ENCODE results near the gene LRRC26. TPM values are rescaled to one million over a fixed set of nuclear protein-coding genes. Genes with fewer than 3 reads are reported as not detected.

LRRC26 gene
- polyA plus RNA-seq, 3 donors: not detected

DNA sequence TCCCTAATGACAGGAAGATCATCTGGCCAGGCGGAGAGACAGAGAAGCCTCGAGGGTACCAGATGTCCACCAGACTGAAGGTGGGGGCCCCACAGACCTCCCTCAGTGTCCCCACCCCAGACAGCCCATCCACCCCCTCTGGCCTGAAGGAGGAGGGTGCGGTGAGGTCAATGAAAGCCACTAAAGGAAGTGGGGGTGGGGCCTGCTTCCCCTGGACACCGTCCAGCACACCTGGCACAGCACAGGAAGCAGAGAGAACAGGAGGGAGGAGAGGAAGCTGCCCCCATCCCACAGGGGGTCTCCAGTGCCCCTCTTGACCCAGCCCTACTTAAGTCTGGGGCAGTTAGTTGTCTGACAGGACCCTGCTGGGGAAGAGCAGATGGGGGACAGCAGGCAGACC lies 11.2 kb downstream of the LRRC26 start:
- peaks cover 71 to 92% (median 87%) of the 10 kb centered on the region in 3 donors for H3K27me3 Mint-ChIP-seq (ENCODE audit: low read depth in 3 of 3)
- intact Hi-C loops (cut with micrococcal nuclease): no loop called here
- no peak overlapping the region for H3K4me2 ChIP-seq (replicated peaks; ENCODE audit: extremely low read depth, low read length, poor library complexity, severe bottlenecking)
- H3K36me3 ChIP-seq (replicated peaks in 1 of 2; ENCODE audit: control insufficient read depth in 1 of 2, insufficient read depth in 2 of 2, low read length in 2 of 2): no peaks in the 10 kb centered on the region
- H3K4me3 Mint-ChIP-seq: peak overlapping the region in 1 of 2 donors; percentile 75
- no peak overlapping the region for H3K27ac ChIP-seq (ENCODE audit: low read depth in 1 of 2, low read length in 2 of 2)
- TF ChIP-seq, protein P1, sequence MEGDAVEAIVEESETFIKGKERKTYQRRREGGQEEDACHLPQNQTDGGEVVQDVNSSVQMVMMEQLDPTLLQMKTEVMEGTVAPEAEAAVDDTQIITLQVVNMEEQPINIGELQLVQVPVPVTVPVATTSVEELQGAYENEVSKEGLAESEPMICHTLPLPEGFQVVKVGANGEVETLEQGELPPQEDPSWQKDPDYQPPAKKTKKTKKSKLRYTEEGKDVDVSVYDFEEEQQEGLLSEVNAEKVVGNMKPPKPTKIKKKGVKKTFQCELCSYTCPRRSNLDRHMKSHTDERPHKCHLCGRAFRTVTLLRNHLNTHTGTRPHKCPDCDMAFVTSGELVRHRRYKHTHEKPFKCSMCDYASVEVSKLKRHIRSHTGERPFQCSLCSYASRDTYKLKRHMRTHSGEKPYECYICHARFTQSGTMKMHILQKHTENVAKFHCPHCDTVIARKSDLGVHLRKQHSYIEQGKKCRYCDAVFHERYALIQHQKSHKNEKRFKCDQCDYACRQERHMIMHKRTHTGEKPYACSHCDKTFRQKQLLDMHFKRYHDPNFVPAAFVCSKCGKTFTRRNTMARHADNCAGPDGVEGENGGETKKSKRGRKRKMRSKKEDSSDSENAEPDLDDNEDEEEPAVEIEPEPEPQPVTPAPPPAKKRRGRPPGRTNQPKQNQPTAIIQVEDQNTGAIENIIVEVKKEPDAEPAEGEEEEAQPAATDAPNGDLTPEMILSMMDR (IDR thresholded peaks at IDR 0.05): no peak
- H3K9ac ChIP-seq (ENCODE audit: insufficient read depth, low read length, poor library complexity, severe bottlenecking): no peak overlapping the region
- peaks cover 9% of the 10 kb centered on the region for H3K4me1 Mint-ChIP-seq
- H3K4me1 ChIP-seq (ENCODE audit: control insufficient read depth in 1 of 2, insufficient read depth in 2 of 2, low read length in 2 of 2): peaks cover 7 to 18% of the 10 kb centered on the region in 2 donors
- no peak overlapping the region for H3K27ac Mint-ChIP-seq
- H4K20me1 ChIP-seq (ENCODE audit: insufficient read depth, low read length): no peaks in the 10 kb centered on the region
- H3K4me3 ChIP-seq (replicated peaks in 1 of 3; ENCODE audit: low read depth in 2 of 3, low read length in 3 of 3): no peak overlapping the region
- H3K9me3 ChIP-seq (replicated peaks in 1 of 2; ENCODE audit: control insufficient read depth in 1 of 2, insufficient read depth in 1 of 2, low read length in 2 of 2): peaks cover 6 to 15% of the 10 kb centered on the region in 2 donors
- H3K9me3 Mint-ChIP-seq: peaks cover 0 to 25% (median 8%) of the 10 kb centered on the region in 7 donors
- no peaks in the 10 kb centered on the region for H3K36me3 Mint-ChIP-seq
- no peak overlapping the region for H2AFZ ChIP-seq (ENCODE audit: insufficient read depth, low read depth, low read length, poor library complexity, severe bottlenecking)
- no peak for DNase-seq
- no peaks in the 10 kb centered on the region for H3K79me2 ChIP-seq (ENCODE audit: insufficient read depth, low read length)
- WGBS (ENCODE audit: insufficient coverage): 0% methylated on average over 1 of the region's 4 CpGs
- peaks cover 14 to 82% of the 10 kb centered on the region in 2 donors for H3K27me3 ChIP-seq (ENCODE audit: control insufficient read depth in 2 of 2, insufficient read depth in 2 of 2, low read length in 2 of 2)

DNA sequence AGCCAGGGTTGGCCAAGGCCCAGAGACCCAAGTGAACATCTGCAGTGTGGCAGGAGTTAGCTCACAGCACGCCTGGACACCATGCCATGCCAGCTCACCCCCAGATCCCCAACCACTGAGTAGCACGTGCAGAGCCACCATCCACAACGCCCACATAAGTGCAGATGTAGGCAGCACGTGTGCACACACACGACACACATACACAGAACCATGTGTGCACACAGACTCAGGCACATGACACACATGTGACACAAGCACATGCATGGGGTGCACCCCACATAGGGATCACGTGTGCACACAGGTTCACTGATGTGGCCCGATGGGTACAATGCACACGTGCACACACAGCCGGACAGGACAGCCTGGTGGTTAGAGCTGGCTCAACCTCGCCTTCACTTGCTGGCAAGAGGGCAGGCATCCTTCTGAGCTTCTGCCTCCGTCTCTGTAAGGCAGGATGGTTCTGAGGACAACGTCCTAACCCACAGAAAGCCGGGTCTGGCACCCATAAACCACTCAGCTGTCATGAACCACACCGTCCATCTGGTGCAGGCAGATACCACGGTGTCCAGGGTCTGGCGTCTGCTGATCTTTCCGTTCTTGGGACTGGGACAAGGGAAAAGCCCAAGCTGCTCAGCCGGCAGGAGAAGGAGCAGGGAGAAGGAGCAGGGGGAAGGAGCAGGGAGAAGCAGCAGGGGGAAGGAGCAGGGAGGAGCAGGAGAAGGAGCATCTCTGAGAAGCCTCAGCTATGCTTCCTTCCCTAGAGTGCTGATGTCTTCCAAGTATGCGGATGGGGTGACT lies 12.0 kb downstream of the LRRC26 start:
- H3K27me3 ChIP-seq (ENCODE audit: control insufficient read depth in 2 of 2, insufficient read depth in 2 of 2, low read length in 2 of 2): peaks cover 11 to 74% of the 10 kb centered on the region in 2 donors
- H3K36me3 Mint-ChIP-seq: no peaks in the 10 kb centered on the region
- 78% methylated on average over 13 of the region's 19 CpGs for WGBS (ENCODE audit: insufficient coverage)

More for the DNA sequence above, 12.0 kb downstream of the LRRC26 start:
- H3K27ac Mint-ChIP-seq: peak overlapping the region in 1 of 7 donors; percentile 63
- H3K27me3 Mint-ChIP-seq (ENCODE audit: low read depth in 3 of 3): peaks cover 64 to 84% (median 81%) of the 10 kb centered on the region in 3 donors
- DNase-seq: no peak
- H3K9ac ChIP-seq (ENCODE audit: insufficient read depth, low read length, poor library complexity, severe bottlenecking): no peak overlapping the region
- H3K9me3 ChIP-seq (replicated peaks in 1 of 2; ENCODE audit: control insufficient read depth in 1 of 2, insufficient read depth in 1 of 2, low read length in 2 of 2): peaks cover 6 to 13% of the 10 kb centered on the region in 2 donors
- H3K4me3 ChIP-seq (replicated peaks in 1 of 3; ENCODE audit: low read depth in 2 of 3, low read length in 3 of 3): no peak overlapping the region
- H3K4me3 Mint-ChIP-seq: peak overlapping the region in 1 of 2 donors; percentile 67
- no peak overlapping the region for H2AFZ ChIP-seq (ENCODE audit: insufficient read depth, low read depth, low read length, poor library complexity, severe bottlenecking)
- H3K36me3 ChIP-seq (replicated peaks in 1 of 2; ENCODE audit: control insufficient read depth in 1 of 2, insufficient read depth in 2 of 2, low read length in 2 of 2): no peaks in the 10 kb centered on the region
- H3K4me1 ChIP-seq (ENCODE audit: control insufficient read depth in 1 of 2, insufficient read depth in 2 of 2, low read length in 2 of 2): peaks cover 5 to 10% of the 10 kb centered on the region in 2 donors
- H3K4me2 ChIP-seq (replicated peaks; ENCODE audit: extremely low read depth, low read length, poor library complexity, severe bottlenecking): no peak overlapping the region
- TF ChIP-seq, protein P1 (IDR thresholded peaks at IDR 0.05): no peak
- no peaks in the 10 kb centered on the region for H4K20me1 ChIP-seq (ENCODE audit: insufficient read depth, low read length)
- no peaks in the 10 kb centered on the region for H3K79me2 ChIP-seq (ENCODE audit: insufficient read depth, low read length)
- peaks cover 3% of the 10 kb centered on the region for H3K4me1 Mint-ChIP-seq
- no peak overlapping the region for H3K27ac ChIP-seq (ENCODE audit: low read depth in 1 of 2, low read length in 2 of 2)
- H3K9me3 Mint-ChIP-seq: peaks cover 0 to 21% (median 6%) of the 10 kb centered on the region in 7 donors
- intact Hi-C loops (cut with micrococcal nuclease): no loop called here
